Mucosa of rectum (tissue), 2 donors: ENCODE data around the gene GREB1.

Experiments
- H3K27ac ChIP-seq, 2 donors: one replicate each; pipeline ENCODE4 v1.7.0; 2013; ENCODE audit warnings: inconsistent platforms in 2 of 2, low read depth in 2 of 2, low read length in 2 of 2
- H3K27me3 ChIP-seq, 2 donors: one replicate each; pipeline ENCODE4 v1.7.0; 2013; ENCODE audit warnings: low read length in 2 of 2; ENCODE audit not compliant: control insufficient read depth in 2 of 2, insufficient read depth in 2 of 2
- H3K36me3 ChIP-seq, 2 donors: one replicate each; pipeline ENCODE4 v1.7.0; 2013; ENCODE audit warnings: low read length in 2 of 2; ENCODE audit not compliant: control insufficient read depth in 2 of 2, insufficient read depth in 2 of 2
- H3K4me1 ChIP-seq, 2 donors: one replicate each; pipeline ENCODE4 v1.7.0; 2013; ENCODE audit warnings: low read length in 2 of 2, mild to moderate bottlenecking in 1 of 2; ENCODE audit not compliant: control insufficient read depth in 2 of 2, insufficient read depth in 2 of 2
- H3K4me3 ChIP-seq, 2 donors: one replicate each; pipeline ENCODE4 v1.7.0; 2013; ENCODE audit warnings: low read length in 2 of 2
- H3K9ac ChIP-seq, 2 donors: one replicate each; pipeline ENCODE4 v1.7.0; 2013; ENCODE audit warnings: low read length in 2 of 2, low read depth in 1 of 2, mild to moderate bottlenecking in 1 of 2
- H3K9me3 ChIP-seq, 2 donors: one replicate each; pipeline ENCODE4 v1.7.0; 2013; ENCODE audit warnings: low read length in 2 of 2; ENCODE audit not compliant: control insufficient read depth in 2 of 2
- donor health status: healthy.
- donor health status: Normal muscosa, but diverticular disease.

GREB1 gene

GRCh38 chr2:11550901-11551568, 17.2 kb downstream of the GREB1 start:
- no peak overlapping the region for H3K27ac ChIP-seq
- no peak overlapping the region for H3K9ac ChIP-seq
- H3K36me3 ChIP-seq, result no peaks in the 10 kb centered on the region
- no peaks in the 10 kb centered on the region for H3K4me1 ChIP-seq
- no peaks in the 10 kb centered on the region for H3K9me3 ChIP-seq
- peaks cover 0 to 6% of the 10 kb centered on the region in 2 donors for H3K27me3 ChIP-seq
- no peak overlapping the region for H3K4me3 ChIP-seq

DNA sequence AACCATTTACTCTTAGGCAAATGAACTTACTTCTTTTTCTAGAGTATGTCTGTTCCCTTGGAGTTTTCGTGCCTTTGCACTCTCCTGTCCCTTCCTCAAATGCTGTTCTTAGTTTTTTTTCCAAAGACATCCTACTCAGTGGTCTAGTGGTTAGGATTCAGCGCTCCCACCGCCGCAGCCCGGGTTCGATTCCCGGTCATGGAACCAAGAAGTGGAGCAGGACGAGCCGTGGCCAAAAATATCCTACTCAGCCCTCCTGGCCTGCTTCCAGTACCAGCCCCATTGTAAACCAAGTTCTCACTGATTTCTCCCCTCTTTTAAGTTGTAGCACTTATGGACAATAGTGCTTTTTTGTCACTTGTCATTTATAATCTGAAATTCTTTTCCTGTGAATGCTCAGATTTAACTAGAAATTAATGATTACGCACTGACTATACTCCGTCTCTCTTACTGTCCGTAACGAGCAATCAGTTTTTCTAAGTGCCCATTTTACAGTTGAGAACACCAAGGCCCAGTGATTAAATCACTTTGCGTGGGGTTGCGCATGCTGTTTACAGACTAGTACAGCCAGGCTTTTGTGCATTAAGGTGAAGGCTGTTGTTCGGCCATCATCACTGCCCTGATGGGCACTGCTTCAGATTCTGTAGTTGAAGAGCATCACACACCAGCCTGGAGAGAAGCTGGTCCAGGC, 17.9 kb downstream of the GREB1 start:
- H3K9me3 ChIP-seq, result no peaks in the 10 kb centered on the region
- H3K4me3 ChIP-seq, result no peak overlapping the region
- peaks cover 0 to 10% of the 10 kb centered on the region in 2 donors for H3K27me3 ChIP-seq
- H3K4me1 ChIP-seq, result no peaks in the 10 kb centered on the region
- no peak overlapping the region for H3K27ac ChIP-seq
- no peak overlapping the region for H3K9ac ChIP-seq
- no peaks in the 10 kb centered on the region for H3K36me3 ChIP-seq

- Histone ChIP-seq H3K9me3 (no peaks in the 10 kb centered on the region), H3K9ac (no peak overlapping the region), H3K36me3 (no peaks in the 10 kb centered on the region), H3K4me3 (no peak overlapping the region), H3K4me1 (no peaks in the 10 kb centered on the region), H3K27me3 (peaks cover 0 to 10% of the 10 kb centered on the region in 2 donors), H3K27ac (no peak overlapping the region)
Observed at GRCh38 chr2:11552260-11552638, 18.4 kb downstream of the GREB1 start.

- H3K4me1 ChIP-seq, result no peaks in the 10 kb centered on the region
- H3K27ac ChIP-seq, result no peak overlapping the region
- peaks cover 0 to 10% of the 10 kb centered on the region in 2 donors for H3K27me3 ChIP-seq
- no peak overlapping the region for H3K4me3 ChIP-seq
- no peaks in the 10 kb centered on the region for H3K36me3 ChIP-seq
- no peak overlapping the region for H3K9ac ChIP-seq
- H3K9me3 ChIP-seq, result no peaks in the 10 kb centered on the region
Observed at GRCh38 chr2:11553661-11554398, 20.0 kb downstream of the GREB1 start.

DNA sequence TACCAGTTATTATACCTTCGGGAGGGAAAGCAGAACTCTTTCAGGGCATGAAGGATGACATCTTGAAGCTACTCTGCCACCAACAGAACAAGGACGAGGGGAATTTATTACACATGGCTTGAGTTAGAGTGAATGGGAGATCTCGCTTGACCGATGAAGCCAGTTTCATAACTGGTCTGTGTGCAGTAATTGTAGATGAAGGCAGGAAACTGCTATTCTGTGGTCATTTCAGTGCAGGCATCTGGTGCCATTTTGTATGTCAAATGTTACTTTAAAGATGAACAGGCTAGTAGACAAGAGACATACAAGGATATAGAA, 20.5 kb downstream of the GREB1 start:
- no peak overlapping the region for H3K9ac ChIP-seq

DNA sequence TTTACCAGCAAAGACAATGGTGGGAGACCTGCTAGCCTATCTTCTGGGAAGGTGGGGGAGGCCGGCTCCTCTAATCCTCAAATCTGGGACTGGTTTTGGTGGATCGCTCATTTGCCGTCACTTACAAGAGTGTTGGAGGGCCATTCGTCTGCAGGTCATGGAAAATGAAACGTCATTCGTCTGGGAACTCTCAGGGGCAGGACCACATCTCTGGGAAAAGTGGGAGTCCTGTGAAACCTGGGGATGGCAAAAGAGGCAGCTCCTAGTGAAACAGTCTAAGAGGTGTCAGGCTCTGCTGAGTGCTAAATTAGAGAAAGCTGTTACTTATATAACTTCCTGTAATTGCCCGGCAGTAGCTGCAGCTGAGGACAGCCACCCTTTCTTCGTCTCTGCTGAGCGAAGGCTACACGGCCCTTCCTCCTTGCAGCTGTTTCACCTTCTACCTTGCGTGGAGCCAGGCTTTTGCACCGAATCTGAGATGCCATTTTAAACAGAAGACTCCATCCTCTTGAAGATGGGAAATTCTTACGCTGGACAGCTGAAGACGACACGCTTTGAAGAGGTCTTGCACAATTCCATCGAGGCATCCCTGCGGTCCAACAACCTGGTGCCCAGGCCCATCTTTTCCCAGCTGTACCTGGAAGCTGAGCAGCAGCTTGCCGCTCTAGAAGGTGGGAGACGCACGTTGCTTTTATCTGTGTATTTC, 22.4 kb downstream of the GREB1 start:
- Histone ChIP-seq H3K9ac (no peak overlapping the region), H3K9me3 (no peaks in the 10 kb centered on the region), H3K4me1 (no peaks in the 10 kb centered on the region), H3K27me3 (peaks cover 3 to 14% of the 10 kb centered on the region in 2 donors), H3K4me3 (no peak overlapping the region), H3K36me3 (no peaks in the 10 kb centered on the region), H3K27ac (no peak overlapping the region)

More for the DNA sequence above, 20.5 kb downstream of the GREB1 start:
- H3K9me3 ChIP-seq, result no peaks in the 10 kb centered on the region
- no peaks in the 10 kb centered on the region for H3K36me3 ChIP-seq
- no peak overlapping the region for H3K27ac ChIP-seq
- H3K4me1 ChIP-seq, result no peaks in the 10 kb centered on the region
- H3K27me3 ChIP-seq, result peaks cover 0 to 10% of the 10 kb centered on the region in 2 donors
- no peak overlapping the region for H3K4me3 ChIP-seq

GRCh38 chr2:11558214-11558886, 24.5 kb downstream of the GREB1 start:
- Histone ChIP-seq H3K27ac (no peak overlapping the region), H3K36me3 (no peaks in the 10 kb centered on the region), H3K27me3 (peaks cover 3 to 14% of the 10 kb centered on the region in 2 donors), H3K4me3 (no peak overlapping the region), H3K9ac (no peak overlapping the region), H3K4me1 (no peaks in the 10 kb centered on the region), H3K9me3 (no peaks in the 10 kb centered on the region)

- Histone ChIP-seq H3K4me3 (no peak overlapping the region), H3K27ac (no peak overlapping the region), H3K4me1 (no peaks in the 10 kb centered on the region), H3K27me3 (peaks cover 3 to 14% of the 10 kb centered on the region in 2 donors), H3K9me3 (no peaks in the 10 kb centered on the region), H3K36me3 (no peaks in the 10 kb centered on the region), H3K9ac (no peak overlapping the region)
Observed at GRCh38 chr2:11559066-11559785, 25.4 kb downstream of the GREB1 start.

DNA sequence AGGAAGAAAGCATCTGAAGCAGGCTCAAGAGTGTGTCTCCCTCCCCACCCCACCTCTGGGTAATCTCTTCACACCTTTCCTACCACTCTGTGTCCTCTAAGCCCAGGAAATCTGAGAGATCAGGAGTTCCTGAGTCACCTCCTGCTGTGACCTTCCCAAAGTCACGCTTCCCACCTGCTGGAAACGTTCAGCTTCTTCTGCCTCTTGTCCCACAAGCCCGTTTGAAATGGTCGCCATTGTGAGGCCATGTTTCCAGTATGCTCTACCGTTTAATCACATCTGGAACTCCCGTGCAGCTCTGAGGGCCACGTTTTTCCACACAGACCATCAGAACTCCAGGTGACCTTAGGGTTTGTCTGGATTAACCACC, 25.9 kb downstream of the GREB1 start:
- Histone ChIP-seq H3K27ac (no peak overlapping the region), H3K4me1 (no peaks in the 10 kb centered on the region), H3K27me3 (peaks cover 3 to 14% of the 10 kb centered on the region in 2 donors), H3K9me3 (no peaks in the 10 kb centered on the region), H3K4me3 (no peak overlapping the region), H3K36me3 (no peaks in the 10 kb centered on the region), H3K9ac (no peak overlapping the region)
